Islet of Langerhans (tissue), 1 donor: ENCODE results near the gene PMCH.
A peak's percentile ranks its signal among the peaks of the same experiment; 100 is the strongest.
"Not testable (repeated sequence)": the region's sequence is repeated elsewhere in the genome, so short reads cannot be mapped to it uniquely, and the experiment has no call there.

Source experiments
- FAIRE-seq: peaks from one replicate; lab custom pipeline; 2011; peaks lifted over from hg19 to GRCh38; lab: Jason Lieb, UNC

Gene PMCH

DNA sequence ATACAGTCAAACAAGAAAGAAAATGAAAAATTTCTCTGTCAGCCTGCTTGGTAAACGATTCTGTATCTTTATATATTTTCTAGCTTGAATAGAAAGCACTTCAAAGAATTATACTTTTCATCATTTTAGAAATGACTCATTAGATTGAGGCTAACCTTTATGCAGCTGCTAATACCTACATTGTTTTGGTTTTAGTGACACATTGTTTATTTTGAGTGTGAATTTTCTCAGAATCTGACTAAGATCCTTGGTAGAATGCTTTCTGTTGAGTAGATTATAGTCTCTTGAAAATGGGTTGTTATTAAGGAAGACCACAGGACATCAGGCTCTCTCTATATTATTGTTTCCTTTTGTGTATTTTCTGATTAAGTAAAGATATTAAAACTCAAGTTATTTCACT, at the start of gene PMCH:
TSS of gene PMCH (minus strand) at position 45 of the 400 bp plus-strand sequence. CDS start 63 bp downstream, outside the sequence.
- no peak for FAIRE-seq

DNA sequence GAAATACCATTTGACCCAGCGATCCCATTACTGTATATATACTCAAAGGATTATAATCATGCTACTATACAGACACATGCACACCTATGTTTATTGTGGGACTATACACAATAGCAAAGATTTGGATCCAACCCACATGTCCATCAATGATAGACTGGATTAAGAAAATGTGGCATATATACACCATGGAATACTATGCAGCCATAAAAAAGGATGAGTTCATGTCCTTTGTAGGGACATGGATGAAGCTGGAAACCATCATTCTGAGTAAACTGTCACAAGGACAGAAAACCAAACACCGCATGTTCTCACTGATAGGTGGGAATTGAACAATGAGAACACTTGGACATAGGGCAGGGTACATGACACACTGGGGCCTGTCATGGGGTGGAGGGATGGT, 43.2 kb upstream of the PMCH start:
- FAIRE-seq, result not testable (repeated sequence)

GRCh38 chr12:102234599-102234998, 37.0 kb upstream of the PMCH start:
- FAIRE-seq, result no peak

DNA sequence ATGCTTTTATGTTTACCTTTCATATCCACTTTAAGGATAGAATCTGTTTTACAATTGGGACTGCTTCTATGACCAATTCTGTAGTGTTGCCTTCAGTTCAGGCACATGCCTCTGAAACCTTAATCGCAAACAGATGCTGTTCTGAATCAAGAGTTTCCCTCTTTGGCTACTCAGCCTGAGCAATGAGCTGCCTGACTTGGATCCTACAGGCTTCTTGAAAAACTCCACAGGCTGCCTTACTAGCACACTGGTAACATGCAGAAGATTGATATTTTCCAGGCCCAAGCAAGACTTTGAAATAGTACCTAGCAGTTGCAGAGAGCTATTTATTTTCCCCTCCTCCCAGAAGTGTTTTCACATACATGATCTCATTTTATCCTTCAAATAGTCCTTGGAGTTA, 34.8 kb upstream of the PMCH start:
- no peak for FAIRE-seq

DNA sequence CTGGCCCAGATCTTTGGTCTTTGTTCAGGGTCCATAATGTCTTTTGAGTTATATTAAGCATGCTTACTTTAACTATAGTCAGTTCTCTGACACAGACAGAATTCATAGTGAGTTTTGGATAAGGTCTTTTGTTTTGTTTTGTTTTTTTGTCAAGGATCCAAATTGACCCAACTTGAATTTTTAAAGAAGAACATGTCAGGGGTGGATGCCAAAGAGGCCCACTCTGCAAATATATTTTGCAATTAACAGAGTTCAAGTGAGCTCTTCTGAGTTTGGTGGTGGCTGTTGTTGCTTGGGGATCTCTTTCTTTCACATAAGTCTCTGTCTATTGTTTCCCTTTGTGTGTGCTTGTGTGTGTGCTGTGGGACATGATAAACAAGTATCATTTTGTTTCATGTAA, 34.4 kb upstream of the PMCH start:
- FAIRE-seq, result no peak

DNA sequence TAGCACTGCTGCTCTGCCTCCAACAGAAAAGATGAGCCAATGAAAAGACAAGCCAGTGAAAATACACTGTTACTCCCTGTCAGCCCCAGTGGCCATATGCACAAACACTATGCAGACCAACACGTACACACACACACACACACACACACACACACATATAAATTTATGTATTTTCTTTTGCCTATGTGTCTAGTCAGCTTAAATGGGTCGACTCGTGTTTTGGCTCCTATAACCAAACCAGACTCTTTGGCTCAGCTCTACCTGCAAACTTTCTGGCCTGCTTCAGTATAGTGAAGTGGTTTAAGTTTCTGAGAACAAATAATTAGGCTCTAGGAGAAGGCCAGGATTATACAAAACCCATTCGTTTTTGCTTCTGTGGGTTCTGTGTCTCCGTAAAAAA, 30.3 kb upstream of the PMCH start:
- no peak for FAIRE-seq

DNA sequence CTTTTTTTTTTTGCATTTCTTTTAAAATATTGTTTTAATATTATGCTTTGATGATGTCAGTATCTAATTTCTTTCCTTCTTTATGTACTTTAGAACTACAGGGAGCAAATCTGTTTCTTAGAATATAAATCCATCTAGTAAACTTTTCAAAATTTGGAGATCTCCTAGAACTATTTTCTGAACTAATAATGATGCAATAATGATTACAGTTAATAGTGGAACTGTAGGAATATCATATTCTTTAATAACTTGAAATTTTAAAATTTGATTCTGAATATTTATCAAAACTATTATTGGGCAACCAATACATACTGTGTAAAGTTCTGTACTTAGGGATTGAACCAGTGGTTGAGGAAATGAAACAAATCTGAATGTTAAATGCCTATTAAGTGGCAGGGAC, 23.1 kb upstream of the PMCH start:
- FAIRE-seq, result no peak

DNA sequence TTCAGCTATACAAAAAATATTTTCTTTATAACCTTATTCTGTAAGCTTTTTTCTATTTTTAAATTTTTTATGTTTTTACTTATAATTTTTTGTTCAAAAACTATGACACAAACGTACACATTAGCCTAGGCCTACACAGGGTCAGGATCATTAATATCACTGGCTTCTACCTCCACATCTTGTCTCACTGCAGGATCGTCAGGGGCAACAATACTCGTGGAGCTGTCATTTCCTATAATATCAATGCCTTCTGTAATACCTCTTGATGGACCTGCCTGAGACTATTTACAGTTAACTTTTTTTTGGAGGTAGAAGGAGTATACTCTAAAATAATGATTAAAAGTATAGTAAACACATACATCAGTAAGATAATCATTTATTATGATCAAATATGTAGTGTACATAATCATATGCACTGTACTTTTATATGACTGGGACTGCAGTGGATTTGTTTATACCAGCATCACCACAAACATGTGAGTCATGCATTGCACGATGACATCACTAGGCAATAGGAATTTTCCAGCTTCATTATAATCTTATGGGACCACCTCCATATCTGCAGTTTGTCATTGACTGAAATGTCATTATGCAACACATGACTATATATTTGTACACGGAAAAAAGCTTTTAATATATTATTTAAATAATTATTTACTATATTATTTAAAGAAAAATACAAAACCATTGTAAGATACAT, 18.5 kb upstream of the PMCH start:
- FAIRE-seq, result no peak

DNA sequence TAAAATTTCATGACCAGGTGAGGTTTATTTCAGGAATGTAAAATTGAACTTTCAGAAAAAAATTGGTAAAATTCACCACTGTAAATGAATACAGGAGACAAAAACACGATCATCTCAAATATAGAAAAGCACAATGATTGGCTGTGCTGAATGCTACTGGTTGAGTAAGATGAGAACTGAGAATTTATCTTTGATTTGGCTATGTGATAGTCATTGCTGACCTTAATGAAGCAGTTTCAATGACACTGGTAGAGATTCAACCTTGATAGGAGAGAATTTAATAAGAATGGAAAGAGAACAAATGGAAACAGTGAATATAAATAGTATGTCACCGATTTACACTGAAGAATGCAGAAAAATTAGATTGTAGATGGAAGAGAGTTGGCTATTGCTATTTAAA, 6.4 kb upstream of the PMCH start:
- no peak for FAIRE-seq

DNA sequence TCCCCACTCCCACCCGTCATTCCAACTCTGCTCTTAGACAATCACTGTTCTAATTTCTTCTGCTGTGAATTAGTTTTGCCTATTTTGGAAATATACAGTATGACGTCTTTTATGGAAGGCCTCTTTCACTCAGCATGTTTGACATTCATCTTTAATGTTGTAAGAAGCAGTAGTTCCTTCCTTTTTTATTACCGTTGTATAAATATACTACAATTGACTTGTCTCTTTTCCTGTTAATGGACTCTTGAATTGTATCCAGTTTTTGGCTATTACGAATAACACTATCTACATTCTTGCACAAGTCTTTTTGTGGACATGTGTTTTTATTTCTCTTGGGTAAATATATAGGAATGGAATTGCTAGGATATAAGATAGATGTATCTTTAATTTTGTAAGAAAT, 4.9 kb upstream of the PMCH start:
- FAIRE-seq, result no peak

DNA sequence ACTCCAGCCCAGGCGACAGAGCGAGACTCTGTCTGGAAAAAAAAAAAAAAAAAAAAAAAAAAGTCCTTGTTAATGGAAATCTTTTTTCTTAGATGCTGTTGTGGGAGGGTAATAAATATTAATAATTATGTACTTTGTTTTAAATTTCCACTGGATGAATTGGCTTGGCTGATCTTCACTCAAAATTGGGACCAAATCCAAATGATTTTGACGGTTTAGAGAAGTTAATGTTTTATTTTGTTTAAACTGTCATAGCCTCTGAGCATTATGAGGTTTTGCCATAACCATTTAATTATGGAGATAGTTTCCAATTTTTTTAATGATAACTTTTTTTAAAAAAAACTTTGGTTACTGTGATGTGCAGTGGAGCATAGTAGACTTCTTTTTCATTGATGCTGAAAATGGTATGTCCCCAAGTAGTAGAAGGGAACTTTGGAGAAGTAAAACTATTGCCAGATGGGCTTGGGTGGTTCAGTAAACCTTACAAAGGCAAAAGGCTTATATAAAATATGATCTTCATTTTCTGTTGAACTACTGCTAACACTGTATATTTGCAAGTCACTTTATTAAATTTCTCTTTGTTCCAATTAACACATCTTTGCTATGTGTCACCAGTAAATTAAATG, 3.9 kb upstream of the PMCH start:
- no peak for FAIRE-seq

DNA sequence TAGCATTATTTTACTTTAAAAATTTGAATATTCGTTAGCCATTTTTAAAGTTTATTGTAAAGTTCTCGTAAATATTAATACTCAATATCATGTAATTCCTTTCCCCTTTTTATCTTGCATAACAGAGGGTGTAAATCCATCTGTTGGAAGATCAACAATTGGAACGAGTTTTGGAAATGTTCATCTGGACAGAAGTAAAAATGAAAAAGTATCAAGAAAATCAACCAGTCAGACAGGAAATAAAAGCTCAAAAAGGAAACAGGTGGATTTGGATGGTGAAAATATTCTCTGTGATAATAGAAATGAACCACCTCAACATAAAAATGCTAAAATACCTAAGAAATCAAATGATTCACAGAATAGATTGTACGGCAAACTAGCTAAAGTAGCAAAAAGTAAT, 1.8 kb downstream of the PMCH start:
- no peak for FAIRE-seq

DNA sequence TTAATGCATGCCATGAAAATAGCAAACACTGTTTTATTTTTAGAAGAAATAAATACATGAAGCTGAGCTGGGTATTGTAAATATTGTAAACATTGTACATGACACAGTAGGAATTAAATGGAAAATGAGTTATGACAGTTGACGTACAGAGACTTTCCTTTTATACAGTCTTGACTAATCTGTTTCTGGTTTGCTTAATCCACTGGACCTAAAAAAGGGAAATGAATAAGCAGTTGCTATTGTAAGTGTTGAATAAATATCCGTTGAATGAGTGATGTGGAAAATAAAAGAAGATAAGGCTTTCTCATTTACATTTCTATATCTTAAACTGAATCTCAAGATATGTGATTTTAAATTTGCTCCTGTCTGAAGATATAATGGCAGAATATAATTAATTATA, 15.0 kb downstream of the PMCH start:
- no peak for FAIRE-seq

DNA sequence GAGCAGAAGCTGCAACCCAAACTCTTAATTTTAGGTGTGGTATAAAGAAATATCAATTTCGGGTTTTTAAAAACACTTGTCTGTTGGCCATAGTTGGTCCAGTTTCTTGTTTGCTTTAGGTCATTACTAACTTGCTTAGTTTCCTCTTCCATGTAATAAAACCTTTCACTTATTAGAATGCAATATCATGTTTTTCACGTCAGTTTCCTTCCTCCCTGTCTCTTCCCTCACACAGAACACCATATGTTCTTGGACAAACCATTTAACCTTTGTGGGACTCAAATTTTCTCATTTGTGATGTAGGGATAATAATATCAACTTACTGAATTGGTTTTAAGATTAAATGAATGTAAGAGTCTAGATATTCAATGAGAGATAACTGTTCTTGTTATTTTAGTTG, 22.9 kb downstream of the PMCH start:
- no peak for FAIRE-seq

DNA sequence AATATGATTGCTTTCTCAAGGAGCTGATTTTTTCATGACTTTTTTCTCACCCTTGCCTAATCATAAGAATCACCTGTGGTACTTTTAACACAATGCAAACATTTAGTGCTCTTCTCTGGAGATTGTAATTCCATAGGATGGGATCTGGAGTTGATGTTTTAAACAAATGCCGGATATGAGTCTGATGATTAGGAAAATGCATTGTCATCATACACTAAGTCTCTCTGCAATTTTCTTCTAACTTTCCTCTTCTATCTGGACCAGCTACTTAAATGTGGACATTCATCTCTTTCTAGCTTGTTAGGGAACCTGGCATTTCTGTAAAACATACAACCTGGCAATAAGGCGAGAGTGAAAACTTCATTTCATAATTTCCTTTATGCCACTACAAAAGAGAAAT, 23.5 kb downstream of the PMCH start:
- no peak for FAIRE-seq

GRCh38 chr12:102172436-102172835, 25.2 kb downstream of the PMCH start:
- no peak for FAIRE-seq

DNA sequence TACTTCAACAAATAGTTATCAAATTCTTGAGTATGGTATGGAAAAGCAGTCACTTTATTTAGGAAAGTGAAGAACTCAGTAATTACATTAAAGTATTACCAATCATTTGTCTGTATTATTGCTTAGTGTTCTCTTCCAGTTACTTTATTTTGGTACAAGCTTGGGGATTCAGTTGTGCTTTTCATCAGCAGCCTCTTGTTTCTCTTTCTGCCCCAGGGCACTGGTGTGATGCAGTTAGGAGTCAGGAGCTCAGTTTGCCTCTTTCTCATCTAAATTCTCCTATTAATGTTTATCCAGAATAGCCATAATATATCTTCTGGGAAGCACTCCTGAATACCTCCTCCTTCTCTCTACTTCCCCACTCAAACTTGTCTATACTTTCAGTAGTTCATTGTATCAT, 25.7 kb downstream of the PMCH start:
- no peak for FAIRE-seq

DNA sequence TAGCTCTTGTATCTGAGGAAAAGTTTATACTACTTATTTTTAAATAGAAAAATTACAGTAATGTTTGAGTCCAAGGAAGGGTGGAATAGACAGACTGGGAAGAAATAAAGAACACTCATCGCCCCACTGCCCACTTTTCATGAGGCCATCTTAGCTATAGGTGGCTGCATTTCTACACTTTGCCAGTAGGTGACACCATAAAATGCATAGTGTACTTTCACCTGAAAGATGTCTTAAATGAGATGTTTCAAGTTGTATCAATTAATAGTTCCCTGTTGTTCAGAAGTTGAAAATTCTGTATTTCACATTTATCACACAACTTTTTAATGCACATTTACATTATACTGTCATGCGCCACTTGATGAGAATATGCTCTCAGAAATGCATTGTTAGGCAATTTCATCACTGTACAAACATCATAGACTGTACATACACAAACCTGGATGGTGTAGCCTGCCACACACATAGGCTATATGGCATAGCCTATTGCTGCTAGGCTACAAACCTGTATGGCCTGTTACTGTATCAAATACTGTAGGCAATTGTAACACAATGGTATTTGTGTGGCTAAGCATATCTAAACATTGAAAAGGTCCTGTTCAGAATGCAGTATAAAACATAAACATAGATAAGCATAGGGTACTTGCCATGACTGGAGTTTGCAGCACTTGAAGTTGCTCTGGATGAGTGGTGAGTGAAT, 27.6 kb downstream of the PMCH start:
- FAIRE-seq, result peak; percentile 47

DNA sequence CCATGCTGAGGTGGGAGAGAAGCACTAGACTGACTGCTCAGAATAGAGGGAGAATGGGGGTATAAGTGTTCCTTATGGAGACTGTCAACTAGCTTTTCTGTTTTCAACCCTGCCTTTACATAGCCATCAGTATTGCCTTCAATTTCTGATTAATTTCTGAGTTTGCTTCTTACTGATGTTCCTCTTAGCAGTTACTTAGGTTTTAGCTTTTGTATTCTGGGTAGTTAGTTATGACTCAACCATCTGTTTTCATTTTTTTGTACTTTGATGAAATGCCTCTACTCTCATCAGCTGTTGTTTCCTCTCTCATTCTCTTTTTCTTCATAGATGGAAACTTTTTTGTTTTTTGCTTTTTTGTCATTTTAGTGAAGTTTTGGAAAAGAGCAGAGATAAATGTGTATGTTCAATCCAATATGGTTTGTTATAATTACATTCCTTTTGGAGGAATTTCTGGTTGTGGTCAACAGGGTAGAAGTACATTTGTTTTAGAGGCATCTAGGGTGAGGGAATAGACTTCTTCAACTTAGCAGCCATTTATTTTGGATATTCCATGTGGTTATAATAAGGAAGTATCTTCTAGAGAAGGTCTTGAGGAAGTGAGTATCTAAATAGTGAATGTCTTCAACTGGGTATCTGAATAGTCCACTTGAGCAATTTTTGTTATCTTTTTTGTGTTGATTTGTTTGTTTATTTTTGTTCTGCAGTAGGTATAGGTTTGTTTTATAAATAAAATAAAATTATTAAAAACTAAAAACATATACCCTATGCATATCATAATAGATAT, 29.6 kb downstream of the PMCH start:
- no peak for FAIRE-seq

- FAIRE-seq, result no peak
Observed at GRCh38 chr12:102163383-102163782, 34.2 kb downstream of the PMCH start.

- not testable (repeated sequence) for FAIRE-seq
Observed at GRCh38 chr12:102155206-102155605, 42.4 kb downstream of the PMCH start.

GRCh38 chr12:102147062-102147587, 50.5 kb downstream of the PMCH start:
- FAIRE-seq, result not testable (repeated sequence)
